Stimulated activated CD4-positive, alpha-beta T cell treated with anti-CD3 and anti-CD28 coated beads, Interleukin-1b, Interleukin-23, amount 100 ng/mL, for 24 hours (primary cell): ENCODE results near the gene TENM4.

Experiments used
- DNase-seq, 4 experiments: peaks; one replicate each; pipeline ENCODE4 v3.0.0-alpha.2; 2020; ENCODE audit warnings: low read depth in 4 of 4, low spot score in 1 of 4

TENM4 gene

GRCh38 chr11:79066456-79067351 lies 374.1 kb downstream of the TENM4 start:
- no peak for DNase-seq

DNA sequence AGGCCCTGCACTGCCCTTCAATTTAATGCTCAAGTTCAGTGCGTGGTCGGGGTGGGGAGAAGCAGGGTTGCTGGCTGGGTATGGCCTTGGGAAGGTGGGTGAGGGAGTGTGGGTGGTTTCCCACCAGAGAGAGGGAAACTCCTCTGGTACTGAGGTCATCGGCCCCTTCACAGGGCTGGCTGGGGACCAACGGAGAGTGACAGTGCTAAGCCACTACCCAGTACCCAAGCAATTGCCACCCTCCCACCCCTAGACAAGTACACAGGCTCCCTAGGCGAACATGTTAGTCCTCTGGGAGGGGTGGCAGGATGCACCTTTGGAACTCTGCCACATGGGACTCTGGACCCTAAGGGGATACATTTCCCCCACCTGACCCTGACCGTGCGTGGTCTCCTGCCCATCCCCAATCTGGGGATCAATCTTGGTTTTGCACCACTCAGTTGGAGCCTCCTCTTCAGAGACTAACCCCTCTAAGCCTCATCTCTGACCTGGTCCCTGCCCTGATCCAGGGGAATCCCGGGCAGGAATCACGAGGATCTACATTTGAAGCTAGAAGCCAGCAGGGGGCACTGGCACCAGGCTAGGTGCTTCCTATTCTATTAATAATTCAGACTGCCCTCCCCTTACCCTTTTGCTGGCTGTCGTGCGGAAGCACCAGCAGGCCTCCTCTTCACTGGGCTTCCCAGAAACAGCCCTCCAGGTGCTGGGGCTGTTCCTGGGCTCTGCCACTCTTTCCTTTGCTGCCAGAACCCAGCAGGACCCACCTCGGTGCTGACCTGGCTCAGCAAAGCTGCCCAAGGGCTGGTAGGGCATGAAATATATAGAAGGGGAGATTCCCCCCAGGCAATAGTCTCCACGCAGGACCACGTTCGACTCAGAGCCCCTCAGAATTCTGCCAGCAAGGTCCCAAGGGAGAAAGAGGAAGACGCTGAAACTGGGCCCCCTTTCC lies 377.7 kb downstream of the TENM4 start:
- no peak for DNase-seq

DNA sequence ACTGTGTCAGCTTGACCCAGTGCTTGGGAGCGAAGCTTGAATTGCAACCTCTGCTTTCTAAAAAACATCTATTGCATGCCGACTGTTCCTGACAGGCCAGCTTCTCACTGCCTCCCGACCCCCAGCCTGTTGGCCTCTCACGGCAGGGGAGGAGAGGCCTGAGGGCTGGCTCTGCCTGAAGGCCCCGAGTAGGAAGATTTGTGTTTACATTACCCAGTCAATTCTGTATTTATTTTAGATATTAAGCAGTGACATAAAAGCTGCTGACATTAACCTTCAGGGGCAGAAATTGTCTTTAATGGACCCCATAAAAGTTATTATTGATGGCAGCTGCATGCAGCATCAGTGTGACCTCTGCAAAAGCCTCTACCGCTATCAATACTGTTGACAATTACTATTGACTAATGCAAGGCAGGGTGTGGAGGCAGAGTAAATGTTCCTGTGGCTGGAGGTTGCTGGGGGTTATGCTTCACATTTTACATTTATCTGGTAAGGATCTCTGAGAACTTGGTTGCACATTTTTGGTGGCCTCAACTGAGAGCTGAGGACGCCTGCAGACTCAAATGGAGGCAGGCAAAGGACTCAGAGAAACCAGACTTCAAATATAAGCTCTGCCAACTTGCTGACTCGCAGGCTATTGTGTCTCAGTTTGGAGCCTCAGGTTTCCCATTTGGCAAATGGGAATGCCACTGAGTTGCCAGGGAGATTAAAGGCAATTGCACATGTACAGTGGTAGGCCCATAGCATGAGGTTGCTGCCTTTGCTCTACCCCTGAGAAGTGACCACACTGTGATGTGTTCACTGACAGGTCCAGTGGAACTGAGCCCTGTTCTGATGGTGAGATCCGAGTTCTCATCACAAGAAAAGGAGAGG lies 380.5 kb downstream of the TENM4 start:
- no peak for DNase-seq

DNA sequence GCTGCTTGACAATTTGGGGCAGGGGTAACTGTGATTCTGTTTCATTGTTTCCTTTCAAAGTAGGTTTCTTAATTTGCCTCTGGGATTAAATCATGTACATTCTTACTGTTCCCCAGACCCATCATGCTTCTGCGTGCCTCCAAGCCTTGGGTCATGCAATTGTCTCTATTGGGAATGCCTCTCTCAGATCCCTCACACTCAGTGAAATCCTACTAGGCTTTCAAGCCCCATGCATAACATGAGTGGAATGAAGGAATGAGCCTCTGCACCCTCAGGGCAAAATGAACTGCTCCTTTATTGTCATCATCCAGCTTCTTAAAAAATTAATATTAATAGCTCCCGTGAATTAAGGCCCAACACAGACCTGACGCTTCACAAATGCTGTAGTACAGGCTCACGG lies 381.7 kb downstream of the TENM4 start:
- DNase-seq, result no peak

DNA sequence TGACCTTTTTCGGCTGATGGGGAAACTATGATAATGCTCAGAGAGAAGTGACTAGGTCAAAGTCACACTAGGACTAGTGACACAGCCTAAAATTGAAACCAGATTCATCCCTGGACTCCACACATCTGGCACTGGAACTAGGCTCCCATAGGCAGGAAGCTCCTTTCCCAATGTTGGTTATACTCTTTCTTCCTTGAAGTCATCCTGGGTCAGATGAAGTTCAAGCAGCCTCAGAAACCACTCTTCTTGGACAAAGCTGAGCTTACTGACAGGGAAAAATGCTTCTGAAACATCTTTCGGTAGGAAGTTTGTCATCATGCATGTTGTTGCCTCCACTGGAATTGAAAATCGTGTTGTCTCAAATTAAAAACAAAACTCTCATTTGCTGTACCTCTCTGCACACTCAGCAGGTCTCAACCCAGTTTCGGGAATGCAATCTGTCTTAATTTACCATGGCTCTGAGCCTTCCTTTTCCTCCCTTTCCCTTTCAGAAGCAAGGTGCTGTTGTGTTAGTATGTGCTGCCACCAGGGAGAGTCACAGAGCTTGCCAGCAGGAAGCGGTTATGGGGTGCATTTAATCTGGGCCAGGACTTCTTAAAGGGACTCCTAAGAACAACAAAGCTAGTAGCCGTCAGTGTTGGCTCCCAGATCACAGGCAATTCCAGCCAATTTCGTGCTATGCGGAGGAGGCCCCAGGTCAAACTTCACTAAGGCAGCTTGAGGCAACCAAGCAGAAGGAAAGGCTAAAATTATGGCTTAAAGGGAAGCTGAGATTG lies 384.8 kb downstream of the TENM4 start:
- DNase-seq, result no peak

DNA sequence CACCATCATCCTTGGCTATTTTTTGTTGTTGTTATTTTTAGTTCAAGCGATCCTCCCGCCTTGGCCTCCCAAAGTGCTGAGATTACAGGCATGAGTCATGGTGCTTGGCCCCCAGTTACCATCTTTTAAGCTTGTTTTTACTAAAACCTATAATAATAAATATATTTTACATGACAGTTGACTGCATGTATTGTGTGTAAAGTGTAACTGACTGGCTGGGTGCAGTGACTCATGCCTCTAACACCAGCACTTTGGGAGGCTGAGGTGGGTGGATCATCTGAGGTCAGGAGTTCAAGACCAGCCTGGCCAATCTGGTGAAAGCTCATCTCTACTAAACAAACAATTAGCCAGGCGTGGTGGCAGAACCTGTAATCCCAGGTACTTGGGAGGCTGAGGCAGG lies 386.2 kb downstream of the TENM4 start:
- DNase-seq, result no peak

GRCh38 chr11:79052544-79052943 lies 388.3 kb downstream of the TENM4 start:
- no peak for DNase-seq

- DNase-seq, result no peak
Observed at GRCh38 chr11:79050786-79051185, 390.0 kb downstream of the TENM4 start.

GRCh38 chr11:79049741-79050179 lies 391.1 kb downstream of the TENM4 start:
- DNase-seq, result no peak

DNA sequence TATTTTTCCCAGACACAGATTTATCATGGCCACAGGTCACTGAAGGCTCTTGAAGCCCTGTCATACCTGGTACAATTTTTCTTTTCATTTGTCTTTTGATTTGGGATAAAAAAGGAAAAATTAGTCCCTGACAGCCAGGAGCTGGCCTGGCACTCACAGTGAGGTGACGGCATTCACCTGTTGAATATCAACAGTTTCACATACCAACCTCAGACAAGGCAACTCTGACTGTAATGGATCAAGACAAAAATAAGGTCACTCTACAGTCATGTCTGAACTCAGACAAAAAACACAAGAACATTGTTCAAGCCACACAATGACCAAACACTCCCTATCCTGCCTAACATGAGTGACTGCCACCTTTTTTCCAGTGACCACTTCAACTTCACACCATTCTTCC lies 392.9 kb downstream of the TENM4 start:
- DNase-seq, result no peak

DNA sequence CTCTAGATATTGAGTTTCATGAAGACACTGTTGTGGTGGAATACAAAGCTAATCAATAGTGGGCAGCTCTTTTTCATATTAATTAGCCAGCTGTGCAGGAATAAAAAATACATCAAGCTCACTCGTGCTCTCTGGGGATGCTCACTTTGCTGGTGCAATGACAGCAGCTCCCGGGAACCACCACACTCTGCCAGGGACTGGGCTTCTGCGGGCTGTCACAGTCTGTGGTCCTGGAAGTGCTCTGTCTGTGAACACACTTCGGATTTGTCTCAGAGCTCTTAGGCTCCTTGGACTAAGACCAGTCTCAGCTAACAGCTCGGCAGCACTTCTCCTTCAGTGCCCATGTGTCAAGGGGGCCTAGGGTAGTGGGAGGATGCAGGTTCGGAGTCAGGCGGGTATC lies 393.5 kb downstream of the TENM4 start:
- no peak for DNase-seq

DNA sequence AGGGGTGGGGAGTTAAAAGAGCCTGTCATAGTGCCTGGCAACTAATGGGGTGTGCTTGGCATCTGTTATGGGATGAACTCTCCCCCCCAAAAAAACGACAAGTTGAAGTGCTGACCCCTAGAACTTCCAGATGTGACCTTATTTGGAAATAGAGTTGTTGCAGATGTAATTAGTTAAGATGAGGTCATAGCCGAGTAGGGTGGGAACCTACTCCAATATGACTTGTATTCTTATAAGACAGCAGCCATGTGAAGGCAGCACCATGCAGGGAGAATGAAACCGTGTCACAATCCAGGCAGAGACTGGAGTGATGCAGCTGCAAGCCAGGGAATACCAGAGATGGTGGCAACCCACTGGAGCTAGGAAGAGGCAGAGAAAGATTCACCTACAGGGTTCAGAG lies 394.5 kb downstream of the TENM4 start:
- no peak for DNase-seq

DNA sequence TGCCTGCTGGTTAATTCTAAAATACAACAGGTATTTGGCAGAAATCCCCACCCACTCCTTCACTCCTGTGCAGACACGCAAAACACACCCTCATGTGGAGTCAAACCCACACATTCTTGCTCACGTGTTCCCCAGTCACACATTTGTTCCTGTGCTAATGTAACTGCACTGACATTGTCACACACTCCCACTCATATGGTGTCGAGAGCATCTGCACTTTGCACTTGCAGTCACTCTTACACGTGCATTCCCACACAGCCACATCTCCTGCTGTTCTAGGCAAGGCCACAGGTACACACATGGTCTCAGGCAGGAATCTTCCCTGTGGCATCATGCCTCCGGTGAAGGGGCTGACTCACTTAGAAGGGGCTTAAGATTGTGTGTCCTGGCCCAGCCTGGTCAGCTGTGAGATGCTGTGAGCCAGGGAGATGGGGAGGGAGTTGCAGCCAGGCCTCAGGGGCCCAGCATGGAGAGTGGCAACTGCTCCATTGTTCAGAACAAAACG lies 395.0 kb downstream of the TENM4 start:
- no peak for DNase-seq

DNA sequence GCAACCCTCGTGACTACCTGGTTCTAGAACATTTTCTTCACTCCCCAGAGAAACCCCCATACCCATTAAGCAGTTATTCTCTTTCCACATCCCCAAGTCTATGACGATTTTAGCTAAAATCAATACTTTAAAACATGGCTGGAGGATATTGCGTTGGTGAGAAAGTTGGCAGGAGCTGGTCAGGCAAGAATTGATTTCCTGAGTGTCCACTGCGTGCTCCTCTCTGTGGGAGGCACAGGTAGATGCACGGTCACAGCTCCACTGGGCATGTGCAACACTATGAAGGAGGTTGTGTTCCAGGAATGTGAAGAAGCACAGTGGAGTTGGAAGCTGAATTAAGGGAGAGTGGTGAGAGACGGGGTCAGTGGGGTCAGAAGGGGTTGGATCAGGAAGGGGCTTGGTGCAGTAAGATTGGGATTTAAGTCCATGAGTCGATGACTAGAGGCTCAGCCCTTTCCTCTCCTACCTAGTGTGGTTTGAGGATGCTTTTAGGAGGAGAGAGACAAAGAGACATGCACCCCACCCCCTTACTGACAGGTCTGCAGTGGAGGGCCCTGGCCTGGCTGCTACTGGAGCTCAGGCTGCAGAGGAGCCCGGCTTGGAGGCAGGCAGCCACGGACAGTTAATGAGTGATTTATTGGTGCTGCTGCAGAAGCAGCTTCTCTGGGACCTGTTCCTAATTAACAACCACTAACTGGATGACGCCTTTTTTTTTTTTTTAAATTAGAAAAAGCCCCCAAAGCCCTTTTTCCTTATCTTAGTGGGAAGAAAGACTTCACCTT lies 395.6 kb downstream of the TENM4 start:
- no peak for DNase-seq

- DNase-seq, result no peak
Observed at GRCh38 chr11:79044201-79044600, 396.6 kb downstream of the TENM4 start.

GRCh38 chr11:79043726-79044125 lies 397.1 kb downstream of the TENM4 start:
- no peak for DNase-seq

DNA sequence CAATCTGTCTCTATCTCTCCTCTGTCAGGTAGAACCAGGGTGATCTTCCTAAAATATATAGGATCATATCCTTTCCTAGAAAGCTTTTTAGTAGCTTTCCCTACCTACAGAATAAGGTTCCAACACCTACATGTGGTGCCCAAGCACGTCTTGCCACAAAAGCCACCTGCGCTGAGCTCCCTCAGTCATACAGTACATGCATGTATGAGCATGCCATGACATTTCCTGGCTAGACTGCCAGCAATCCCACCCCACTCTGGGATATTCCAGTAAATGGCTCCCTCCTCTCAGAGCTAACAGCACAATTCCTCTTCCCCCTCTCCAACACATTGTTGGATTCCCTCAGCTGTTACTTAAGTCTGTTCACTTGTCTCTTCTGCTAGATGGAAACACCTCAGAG lies 398.0 kb downstream of the TENM4 start:
- no peak for DNase-seq

DNA sequence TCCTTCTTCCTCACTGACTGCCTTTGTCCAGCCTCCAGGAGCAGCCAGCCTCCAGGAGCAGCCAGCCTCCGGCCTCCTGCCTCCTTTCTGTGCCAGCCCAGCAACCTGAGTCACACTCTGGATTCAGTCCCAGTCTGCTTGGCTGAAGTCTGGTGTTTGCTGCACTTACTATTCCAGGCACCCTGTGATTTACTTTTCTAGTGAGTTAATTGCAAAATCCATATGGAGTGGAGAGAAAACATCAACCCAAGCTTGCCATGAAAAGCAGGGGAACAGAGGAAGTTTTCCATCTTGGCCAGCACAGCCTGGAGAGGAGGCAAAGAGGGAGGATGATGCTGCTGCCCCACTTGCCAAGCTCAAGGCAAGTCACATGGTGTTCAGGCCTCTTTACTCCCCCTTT lies 400.5 kb downstream of the TENM4 start:
- no peak for DNase-seq

- no peak for DNase-seq
Observed at GRCh38 chr11:79039122-79039521, 401.7 kb downstream of the TENM4 start.
